ENCODE data around the gene SLC6A6. TPM values are rescaled to one million over a fixed set of nuclear protein-coding genes. Genes with fewer than 3 reads are reported as not detected.

Gene SLC6A6
- total and polyA plus RNA-seq, 10 of the 15 experiments (the other 5 are each of a cell fraction or from before 2014, with no cell fraction given), result 5.6 to 47.0 (median 20.2) TPM

GRCh38 chr3:14431917-14432834 lies 29.8 kb downstream of the SLC6A6 start (continued):
- TF ChIP-seq SKIL (IDR thresholded peaks at IDR 0.05; ENCODE audit: low read depth, poor library complexity, severe bottlenecking), result peak; percentile 73
- peak; percentile 50 for TF ChIP-seq BCL3 (IDR thresholded peaks at IDR 0.05; ENCODE audit: borderline replicate concordance, insufficient read depth, low read depth, low read length, poor library complexity, severe bottlenecking)
- TF ChIP-seq SUPT20H (IDR thresholded peaks at IDR 0.05; ENCODE audit: borderline replicate concordance, control insufficient read depth, low read depth, low read length), result no peak
- TF ChIP-seq MEF2B (IDR thresholded peaks at IDR 0.05; ENCODE audit: partially characterized antibody, poor library complexity, severe bottlenecking), result peak; percentile 62
- peak; percentile 24 for TF ChIP-seq CUX1 (IDR thresholded peaks at IDR 0.05; ENCODE audit: insufficient replicate concordance, low read depth, low read length)
- peak; percentile 64 for TF ChIP-seq ZNF687 (IDR thresholded peaks at IDR 0.05)
- no peak for TF ChIP-seq CBX3 (IDR thresholded peaks at IDR 0.05; ENCODE audit: borderline replicate concordance, low read depth)
- TF ChIP-seq EP300 (IDR thresholded peaks at IDR 0.05; ENCODE audit: borderline replicate concordance in 1 of 2, control insufficient read depth in 1 of 2, low read depth in 2 of 2, low read length in 2 of 2), result peak; percentile 51 to 71; a peak in 2 of 4 replicates
- TF ChIP-seq MYB (IDR thresholded peaks at IDR 0.05; ENCODE audit: borderline replicate concordance, low read depth, low read length), result no peak
- TF ChIP-seq IRF3 (IDR thresholded peaks at IDR 0.05), result no peak; the same call in 1 of the 2 replicates
- no peak for TF ChIP-seq NFYA (IDR thresholded peaks at IDR 0.05; ENCODE audit: borderline replicate concordance, low read depth, low read length)

Measured in GM12878 (cell line).